ENCODE data around the gene CD300LF.

GRCh38 chr17:74722782-74723181 lies 10.1 kb upstream of the CD300LF start:
- no peak for TF ChIP-seq POLR2A (IDR thresholded peaks at IDR 0.05)
- no peak for TF ChIP-seq CTCF (IDR thresholded peaks at IDR 0.05)

Measured in prostate gland (tissue), 2 donors.